A673 (cell line): ENCODE results near the gene PNRC1.

ENCODE experiments used
- EZH2 ChIP-seq: fragments of 200-600 bp; sonication (generic); IDR thresholded peaks from 2 replicates; pipeline ENCODE4 v1.6.1; 2017; ENCODE audit warnings: borderline replicate concordance, low read depth, mild to moderate bottlenecking, mixed read lengths, antibody characterized with exemption, low read length; ENCODE audit not compliant: poor library complexity, severe bottlenecking
- TF ChIP-seq, protein P1 (sequence below): fragments of 300-800, 200-600 bp; sonication (generic); conservative IDR thresholded peaks from 2 replicates; pipeline ENCODE4 v1.5.1; 2017; ENCODE audit warnings: low read depth, mild to moderate bottlenecking, antibody characterized with exemption, low read length, moderate library complexity, mixed read lengths

DNA sequence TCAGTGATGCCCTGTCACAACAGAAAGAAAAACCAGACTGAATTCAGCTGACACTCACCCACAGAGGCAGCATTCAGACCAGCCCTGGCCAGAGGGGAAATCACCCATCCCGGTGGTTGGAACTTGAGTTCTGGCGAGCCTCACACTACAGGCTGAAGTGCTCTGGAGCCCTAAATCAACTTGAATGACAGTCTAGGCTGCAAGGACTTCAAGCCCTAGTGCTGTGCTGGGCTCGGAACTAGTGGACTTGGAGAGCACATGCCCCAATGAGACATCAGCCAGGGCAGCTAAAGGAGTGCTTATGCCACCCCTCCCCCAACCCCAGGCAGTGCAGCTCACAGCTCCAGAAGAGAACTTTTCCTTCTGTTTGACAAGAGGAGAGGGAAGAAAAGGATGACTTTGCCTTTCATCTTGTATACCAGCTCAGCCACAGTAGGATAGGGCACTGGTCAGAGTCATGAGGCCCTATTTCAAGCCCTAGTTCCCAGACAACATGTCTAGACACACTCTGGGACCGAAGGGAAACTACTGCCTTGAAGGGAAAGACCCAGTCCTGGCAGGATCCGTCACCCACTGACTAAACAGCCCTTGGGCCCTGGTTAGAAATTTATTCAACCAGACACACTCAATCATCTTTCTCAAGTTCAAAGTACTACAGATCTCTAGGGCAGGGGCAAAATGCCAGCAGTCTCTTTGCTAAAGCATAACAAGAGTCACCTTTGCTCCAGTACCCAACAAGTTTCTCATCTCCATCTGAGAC lies 43.2 kb upstream of the PNRC1 start:
- TF ChIP-seq, protein P1, sequence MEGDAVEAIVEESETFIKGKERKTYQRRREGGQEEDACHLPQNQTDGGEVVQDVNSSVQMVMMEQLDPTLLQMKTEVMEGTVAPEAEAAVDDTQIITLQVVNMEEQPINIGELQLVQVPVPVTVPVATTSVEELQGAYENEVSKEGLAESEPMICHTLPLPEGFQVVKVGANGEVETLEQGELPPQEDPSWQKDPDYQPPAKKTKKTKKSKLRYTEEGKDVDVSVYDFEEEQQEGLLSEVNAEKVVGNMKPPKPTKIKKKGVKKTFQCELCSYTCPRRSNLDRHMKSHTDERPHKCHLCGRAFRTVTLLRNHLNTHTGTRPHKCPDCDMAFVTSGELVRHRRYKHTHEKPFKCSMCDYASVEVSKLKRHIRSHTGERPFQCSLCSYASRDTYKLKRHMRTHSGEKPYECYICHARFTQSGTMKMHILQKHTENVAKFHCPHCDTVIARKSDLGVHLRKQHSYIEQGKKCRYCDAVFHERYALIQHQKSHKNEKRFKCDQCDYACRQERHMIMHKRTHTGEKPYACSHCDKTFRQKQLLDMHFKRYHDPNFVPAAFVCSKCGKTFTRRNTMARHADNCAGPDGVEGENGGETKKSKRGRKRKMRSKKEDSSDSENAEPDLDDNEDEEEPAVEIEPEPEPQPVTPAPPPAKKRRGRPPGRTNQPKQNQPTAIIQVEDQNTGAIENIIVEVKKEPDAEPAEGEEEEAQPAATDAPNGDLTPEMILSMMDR, result no peak
- TF ChIP-seq EZH2, result no peak
